ENCODE data around the gene GNRHR. TPM values are rescaled to one million over a fixed set of nuclear protein-coding genes. Genes with fewer than 3 reads are reported as not detected.

GNRHR gene
- total and polyA plus RNA-seq, 2 experiments from 2014 or later = 0.10 TPM; not detected in 1

DNA sequence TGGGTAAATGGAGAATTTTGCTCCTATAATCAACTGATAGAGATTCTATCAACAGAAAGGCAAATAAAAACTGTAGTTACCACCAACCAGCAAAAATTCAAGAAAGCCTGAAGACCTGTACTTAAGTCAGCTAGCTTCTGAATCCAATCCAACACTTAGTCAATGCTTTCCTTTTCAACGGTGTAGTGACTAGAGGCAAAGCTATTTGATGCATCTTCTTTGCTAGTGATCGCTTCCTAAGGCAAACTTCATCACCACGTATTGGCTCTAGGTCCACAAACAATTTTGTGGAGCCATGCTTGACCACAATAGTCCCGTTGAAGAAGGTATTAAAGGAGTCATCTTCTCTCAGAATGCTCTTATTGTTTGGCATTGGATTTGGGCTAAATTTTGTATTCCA lies 28.2 kb downstream of the GNRHR start (continued):
- TF ChIP-seq, protein P1, sequence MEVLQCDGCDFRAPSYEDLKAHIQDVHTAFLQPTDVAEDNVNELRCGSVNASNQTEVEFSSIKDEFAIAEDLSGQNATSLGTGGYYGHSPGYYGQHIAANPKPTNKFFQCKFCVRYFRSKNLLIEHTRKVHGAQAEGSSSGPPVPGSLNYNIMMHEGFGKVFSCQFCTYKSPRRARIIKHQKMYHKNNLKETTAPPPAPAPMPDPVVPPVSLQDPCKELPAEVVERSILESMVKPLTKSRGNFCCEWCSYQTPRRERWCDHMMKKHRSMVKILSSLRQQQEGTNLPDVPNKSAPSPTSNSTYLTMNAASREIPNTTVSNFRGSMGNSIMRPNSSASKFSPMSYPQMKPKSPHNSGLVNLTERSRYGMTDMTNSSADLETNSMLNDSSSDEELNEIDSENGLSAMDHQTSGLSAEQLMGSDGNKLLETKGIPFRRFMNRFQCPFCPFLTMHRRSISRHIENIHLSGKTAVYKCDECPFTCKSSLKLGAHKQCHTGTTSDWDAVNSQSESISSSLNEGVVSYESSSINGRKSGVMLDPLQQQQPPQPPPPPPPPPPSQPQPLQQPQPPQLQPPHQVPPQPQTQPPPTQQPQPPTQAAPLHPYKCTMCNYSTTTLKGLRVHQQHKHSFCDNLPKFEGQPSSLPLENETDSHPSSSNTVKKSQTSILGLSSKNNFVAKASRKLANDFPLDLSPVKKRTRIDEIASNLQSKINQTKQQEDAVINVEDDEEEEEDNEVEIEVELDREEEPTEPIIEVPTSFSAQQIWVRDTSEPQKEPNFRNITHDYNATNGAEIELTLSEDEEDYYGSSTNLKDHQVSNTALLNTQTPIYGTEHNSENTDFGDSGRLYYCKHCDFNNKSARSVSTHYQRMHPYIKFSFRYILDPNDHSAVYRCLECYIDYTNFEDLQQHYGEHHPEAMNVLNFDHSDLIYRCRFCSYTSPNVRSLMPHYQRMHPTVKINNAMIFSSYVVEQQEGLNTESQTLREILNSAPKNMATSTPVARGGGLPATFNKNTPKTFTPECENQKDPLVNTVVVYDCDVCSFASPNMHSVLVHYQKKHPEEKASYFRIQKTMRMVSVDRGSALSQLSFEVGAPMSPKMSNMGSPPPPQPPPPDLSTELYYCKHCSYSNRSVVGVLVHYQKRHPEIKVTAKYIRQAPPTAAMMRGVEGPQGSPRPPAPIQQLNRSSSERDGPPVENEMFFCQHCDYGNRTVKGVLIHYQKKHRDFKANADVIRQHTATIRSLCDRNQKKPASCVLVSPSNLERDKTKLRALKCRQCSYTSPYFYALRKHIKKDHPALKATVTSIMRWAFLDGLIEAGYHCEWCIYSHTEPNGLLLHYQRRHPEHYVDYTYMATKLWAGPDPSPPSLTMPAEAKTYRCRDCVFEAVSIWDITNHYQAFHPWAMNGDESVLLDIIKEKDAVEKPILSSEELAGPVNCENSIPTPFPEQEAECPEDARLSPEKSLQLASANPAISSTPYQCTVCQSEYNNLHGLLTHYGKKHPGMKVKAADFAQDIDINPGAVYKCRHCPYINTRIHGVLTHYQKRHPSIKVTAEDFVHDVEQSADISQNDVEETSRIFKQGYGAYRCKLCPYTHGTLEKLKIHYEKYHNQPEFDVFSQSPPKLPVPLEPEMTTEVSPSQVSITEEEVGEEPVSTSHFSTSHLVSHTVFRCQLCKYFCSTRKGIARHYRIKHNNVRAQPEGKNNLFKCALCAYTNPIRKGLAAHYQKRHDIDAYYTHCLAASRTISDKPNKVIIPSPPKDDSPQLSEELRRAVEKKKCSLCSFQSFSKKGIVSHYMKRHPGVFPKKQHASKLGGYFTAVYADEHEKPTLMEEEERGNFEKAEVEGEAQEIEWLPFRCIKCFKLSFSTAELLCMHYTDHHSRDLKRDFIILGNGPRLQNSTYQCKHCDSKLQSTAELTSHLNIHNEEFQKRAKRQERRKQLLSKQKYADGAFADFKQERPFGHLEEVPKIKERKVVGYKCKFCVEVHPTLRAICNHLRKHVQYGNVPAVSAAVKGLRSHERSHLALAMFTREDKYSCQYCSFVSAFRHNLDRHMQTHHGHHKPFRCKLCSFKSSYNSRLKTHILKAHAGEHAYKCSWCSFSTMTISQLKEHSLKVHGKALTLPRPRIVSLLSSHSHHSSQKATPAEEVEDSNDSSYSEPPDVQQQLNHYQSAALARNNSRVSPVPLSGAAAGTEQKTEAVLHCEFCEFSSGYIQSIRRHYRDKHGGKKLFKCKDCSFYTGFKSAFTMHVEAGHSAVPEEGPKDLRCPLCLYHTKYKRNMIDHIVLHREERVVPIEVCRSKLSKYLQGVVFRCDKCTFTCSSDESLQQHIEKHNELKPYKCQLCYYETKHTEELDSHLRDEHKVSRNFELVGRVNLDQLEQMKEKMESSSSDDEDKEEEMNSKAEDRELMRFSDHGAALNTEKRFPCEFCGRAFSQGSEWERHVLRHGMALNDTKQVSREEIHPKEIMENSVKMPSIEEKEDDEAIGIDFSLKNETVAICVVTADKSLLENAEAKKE (CRISPR knock-in tag; IDR thresholded peaks at IDR 0.05) = no peak
- TF ChIP-seq JUNB (IDR thresholded peaks at IDR 0.05; ENCODE audit: unreplicated experiment) = no peak
- TF ChIP-seq POLR2AphosphoS5 (IDR thresholded peaks at IDR 0.05; ENCODE audit: low read depth) = no peak
- no peak for TF ChIP-seq EZH2 (IDR thresholded peaks at IDR 0.05; ENCODE audit: low read depth, unreplicated experiment)
- TF ChIP-seq, protein P2, sequence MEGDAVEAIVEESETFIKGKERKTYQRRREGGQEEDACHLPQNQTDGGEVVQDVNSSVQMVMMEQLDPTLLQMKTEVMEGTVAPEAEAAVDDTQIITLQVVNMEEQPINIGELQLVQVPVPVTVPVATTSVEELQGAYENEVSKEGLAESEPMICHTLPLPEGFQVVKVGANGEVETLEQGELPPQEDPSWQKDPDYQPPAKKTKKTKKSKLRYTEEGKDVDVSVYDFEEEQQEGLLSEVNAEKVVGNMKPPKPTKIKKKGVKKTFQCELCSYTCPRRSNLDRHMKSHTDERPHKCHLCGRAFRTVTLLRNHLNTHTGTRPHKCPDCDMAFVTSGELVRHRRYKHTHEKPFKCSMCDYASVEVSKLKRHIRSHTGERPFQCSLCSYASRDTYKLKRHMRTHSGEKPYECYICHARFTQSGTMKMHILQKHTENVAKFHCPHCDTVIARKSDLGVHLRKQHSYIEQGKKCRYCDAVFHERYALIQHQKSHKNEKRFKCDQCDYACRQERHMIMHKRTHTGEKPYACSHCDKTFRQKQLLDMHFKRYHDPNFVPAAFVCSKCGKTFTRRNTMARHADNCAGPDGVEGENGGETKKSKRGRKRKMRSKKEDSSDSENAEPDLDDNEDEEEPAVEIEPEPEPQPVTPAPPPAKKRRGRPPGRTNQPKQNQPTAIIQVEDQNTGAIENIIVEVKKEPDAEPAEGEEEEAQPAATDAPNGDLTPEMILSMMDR (conservative IDR thresholded peaks at IDR 0.05; ENCODE audit: low read depth in 2 of 2) = no peak
- TF ChIP-seq, protein P3, sequence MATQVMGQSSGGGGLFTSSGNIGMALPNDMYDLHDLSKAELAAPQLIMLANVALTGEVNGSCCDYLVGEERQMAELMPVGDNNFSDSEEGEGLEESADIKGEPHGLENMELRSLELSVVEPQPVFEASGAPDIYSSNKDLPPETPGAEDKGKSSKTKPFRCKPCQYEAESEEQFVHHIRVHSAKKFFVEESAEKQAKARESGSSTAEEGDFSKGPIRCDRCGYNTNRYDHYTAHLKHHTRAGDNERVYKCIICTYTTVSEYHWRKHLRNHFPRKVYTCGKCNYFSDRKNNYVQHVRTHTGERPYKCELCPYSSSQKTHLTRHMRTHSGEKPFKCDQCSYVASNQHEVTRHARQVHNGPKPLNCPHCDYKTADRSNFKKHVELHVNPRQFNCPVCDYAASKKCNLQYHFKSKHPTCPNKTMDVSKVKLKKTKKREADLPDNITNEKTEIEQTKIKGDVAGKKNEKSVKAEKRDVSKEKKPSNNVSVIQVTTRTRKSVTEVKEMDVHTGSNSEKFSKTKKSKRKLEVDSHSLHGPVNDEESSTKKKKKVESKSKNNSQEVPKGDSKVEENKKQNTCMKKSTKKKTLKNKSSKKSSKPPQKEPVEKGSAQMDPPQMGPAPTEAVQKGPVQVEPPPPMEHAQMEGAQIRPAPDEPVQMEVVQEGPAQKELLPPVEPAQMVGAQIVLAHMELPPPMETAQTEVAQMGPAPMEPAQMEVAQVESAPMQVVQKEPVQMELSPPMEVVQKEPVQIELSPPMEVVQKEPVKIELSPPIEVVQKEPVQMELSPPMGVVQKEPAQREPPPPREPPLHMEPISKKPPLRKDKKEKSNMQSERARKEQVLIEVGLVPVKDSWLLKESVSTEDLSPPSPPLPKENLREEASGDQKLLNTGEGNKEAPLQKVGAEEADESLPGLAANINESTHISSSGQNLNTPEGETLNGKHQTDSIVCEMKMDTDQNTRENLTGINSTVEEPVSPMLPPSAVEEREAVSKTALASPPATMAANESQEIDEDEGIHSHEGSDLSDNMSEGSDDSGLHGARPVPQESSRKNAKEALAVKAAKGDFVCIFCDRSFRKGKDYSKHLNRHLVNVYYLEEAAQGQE (IDR thresholded peaks at IDR 0.05; ENCODE audit: unreplicated experiment) = no peak
- no peak for TF ChIP-seq STAT1 (IDR thresholded peaks at IDR 0.05; ENCODE audit: unreplicated experiment)

All from GM23338 (cell line).